GM04503 (cell line): ENCODE results near the gene SLC9A1.

Source experiments
- DNase-seq: peaks from one replicate; pipeline ENCODE4 v3.0.0-alpha.2; 2012; ENCODE audit warnings: low read depth

The SLC9A1 gene

GRCh38 chr1:27150641-27151040 lies 4.3 kb downstream of the SLC9A1 start:
- no peak for DNase-seq

- no peak for DNase-seq
Measured at GRCh38 chr1:27150183-27150582, 4.7 kb downstream of the SLC9A1 start.

- no peak for DNase-seq
Measured at GRCh38 chr1:27149762-27150113, 5.2 kb downstream of the SLC9A1 start.

GRCh38 chr1:27149084-27149761 lies 5.7 kb downstream of the SLC9A1 start:
- no peak for DNase-seq

GRCh38 chr1:27148591-27148990 lies 6.3 kb downstream of the SLC9A1 start:
- DNase-seq, result no peak

- no peak for DNase-seq
Measured at GRCh38 chr1:27147842-27148518, 6.9 kb downstream of the SLC9A1 start.

GRCh38 chr1:27145934-27146354 lies 9.0 kb downstream of the SLC9A1 start:
- peak; percentile 42 for DNase-seq

GRCh38 chr1:27144920-27145661 lies 9.8 kb downstream of the SLC9A1 start:
- no peak for DNase-seq

GRCh38 chr1:27144049-27144748 lies 10.7 kb downstream of the SLC9A1 start:
- no peak for DNase-seq

GRCh38 chr1:27143401-27143800 lies 11.5 kb downstream of the SLC9A1 start:
- DNase-seq, result no peak

GRCh38 chr1:27142464-27142863 lies 12.5 kb downstream of the SLC9A1 start:
- no peak for DNase-seq

- DNase-seq, result no peak
Measured at GRCh38 chr1:27141266-27142003, 13.5 kb downstream of the SLC9A1 start.

GRCh38 chr1:27139980-27140379 lies 14.9 kb downstream of the SLC9A1 start:
- DNase-seq, result no peak

- no peak for DNase-seq
Measured at GRCh38 chr1:27138927-27139326, 16.0 kb downstream of the SLC9A1 start.

GRCh38 chr1:27138368-27138767 lies 16.6 kb downstream of the SLC9A1 start:
- no peak for DNase-seq

GRCh38 chr1:27137544-27138075 lies 17.3 kb downstream of the SLC9A1 start:
- DNase-seq, result no peak

GRCh38 chr1:27136998-27137542 lies 17.9 kb downstream of the SLC9A1 start:
- no peak for DNase-seq

- no peak for DNase-seq
Measured at GRCh38 chr1:27136236-27136551, 18.7 kb downstream of the SLC9A1 start.

- DNase-seq, result no peak
Measured at GRCh38 chr1:27135541-27136235, 19.2 kb downstream of the SLC9A1 start.

GRCh38 chr1:27133991-27134390 lies 20.9 kb downstream of the SLC9A1 start:
- DNase-seq, result no peak

GRCh38 chr1:27133158-27133557 lies 21.8 kb downstream of the SLC9A1 start:
- DNase-seq, result no peak
